ENCODE results near the gene MTLN. TPM values are rescaled to one million over a fixed set of nuclear protein-coding genes. Genes with fewer than 3 reads are reported as not detected.
"Not testable (repeated sequence)": the region's sequence is repeated elsewhere in the genome, so short reads cannot be mapped to it uniquely, and the experiment has no call there.

MTLN gene
- total and polyA plus RNA-seq, 7 experiments from 2014 or later = 20.1 to 146 (median 37.1) TPM

DNA sequence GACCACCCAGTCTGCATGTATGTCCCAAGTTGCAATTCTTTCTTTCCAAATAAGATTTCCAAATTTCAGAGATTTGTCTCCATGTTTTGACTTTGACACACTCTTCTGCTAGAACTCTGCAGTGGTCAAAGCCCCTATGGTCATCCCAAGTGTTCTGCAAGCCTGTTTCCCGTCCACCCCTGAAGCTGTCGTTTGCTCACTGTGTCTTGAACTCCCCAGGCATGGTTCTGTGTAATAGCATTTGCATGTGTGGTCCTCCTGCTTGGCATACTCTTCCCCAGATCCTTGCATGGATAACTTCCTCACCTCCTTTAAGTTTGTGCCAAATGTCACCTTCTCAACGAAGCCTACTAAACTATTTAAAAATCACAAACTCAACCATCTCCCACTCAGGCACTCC is 3.9 kb upstream of the MTLN start:
- no peak for DNase-seq
- peaks cover 27 to 61% (median 53%) of the 10 kb centered on the region in 5 donors for H3K27me3 Mint-ChIP-seq
- H3K4me1 ChIP-seq (ENCODE audit: control insufficient read depth in 2 of 2, insufficient read depth in 2 of 2, low read length in 2 of 2) = peaks cover under 1 to 3% of the 10 kb centered on the region in 2 donors
- peaks cover 0 to 16% (median 8%) of the 10 kb centered on the region in 7 donors for H3K4me1 Mint-ChIP-seq
- intact Hi-C loops (cut with micrococcal nuclease) = no loop called here
- ChIA-PET POLR2A (no interaction called here), CTCF (no interaction called here)
- H3K4me3 ChIP-seq (ENCODE audit: low read length) = no peak overlapping the region
- H3K27ac Mint-ChIP-seq = no peak overlapping the region
- no peaks in the 10 kb centered on the region for H3K27me3 ChIP-seq (ENCODE audit: control insufficient read depth in 2 of 2, insufficient read depth in 2 of 2, low read length in 2 of 2)
- no peaks in the 10 kb centered on the region for H3K9me3 ChIP-seq (ENCODE audit: control insufficient read depth in 2 of 3, low read length in 3 of 3)
- H3K27ac ChIP-seq (ENCODE audit: low read depth, low read length) = no peak overlapping the region
- H3K4me3 Mint-ChIP-seq = no peak overlapping the region
- H3K9me3 Mint-ChIP-seq = peaks cover 0 to 22% (median 3%) of the 10 kb centered on the region in 11 donors
- H3K36me3 ChIP-seq (ENCODE audit: control insufficient read depth in 2 of 3, insufficient read depth in 3 of 3, low read length in 3 of 3) = peaks cover 0 to 3% (median 0%) of the 10 kb centered on the region in 3 experiments
- peaks cover 0 to 3% (median 0%) of the 10 kb centered on the region in 5 donors for H3K36me3 Mint-ChIP-seq
- ATAC-seq = no peak

DNA sequence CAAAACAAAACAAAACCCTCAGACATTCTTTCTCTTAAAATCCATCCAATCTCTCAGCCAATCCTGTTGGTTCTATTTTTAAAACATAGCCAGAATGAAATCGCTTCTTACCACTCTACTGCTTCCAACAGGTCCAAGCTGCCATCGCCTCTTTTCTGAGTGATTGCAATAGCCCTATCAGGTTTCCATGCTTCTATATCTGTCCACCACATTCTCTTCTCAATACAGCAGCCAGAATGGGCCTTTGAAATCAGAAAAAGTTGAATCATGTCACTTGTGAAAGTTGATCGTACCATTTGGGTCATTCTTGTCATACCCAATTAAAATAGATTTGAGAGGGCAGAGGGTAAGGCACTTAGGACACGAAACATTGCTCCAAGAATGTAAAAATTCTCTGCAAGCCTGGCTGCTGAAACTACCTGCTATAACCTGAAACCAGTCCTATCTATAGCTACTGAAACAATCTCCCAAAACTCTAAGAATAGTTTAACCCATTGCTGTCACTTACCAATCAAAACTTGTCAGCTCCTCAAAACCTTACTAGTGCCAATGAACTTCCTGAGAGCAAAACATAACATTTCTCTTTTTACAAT is 3.3 kb upstream of the MTLN start:
- intact Hi-C loops (cut with micrococcal nuclease) = no loop called here
- Mint-ChIP-seq H3K27me3 (peaks cover 27 to 59% (median 53%) of the 10 kb centered on the region in 5 donors), H3K4me3 (no peak overlapping the region), H3K27ac (no peak overlapping the region), H3K36me3 (peaks cover 0 to 3% (median 0%) of the 10 kb centered on the region in 5 donors), H3K9me3 (peaks cover 0 to 22% (median 3%) of the 10 kb centered on the region in 11 donors), H3K4me1 (peaks cover 0 to 18% (median 8%) of the 10 kb centered on the region in 7 donors)
- no peak for DNase-seq
- ChIA-PET POLR2A (no interaction called here), CTCF (no interaction called here)
- Histone ChIP-seq H3K27ac (ENCODE audit: low read depth, low read length) (no peak overlapping the region), H3K4me1 (ENCODE audit: control insufficient read depth in 2 of 2, insufficient read depth in 2 of 2, low read length in 2 of 2) (peaks cover 3 to 4% of the 10 kb centered on the region in 2 donors), H3K27me3 (ENCODE audit: control insufficient read depth in 2 of 2, insufficient read depth in 2 of 2, low read length in 2 of 2) (no peaks in the 10 kb centered on the region), H3K36me3 (ENCODE audit: control insufficient read depth in 2 of 3, insufficient read depth in 3 of 3, low read length in 3 of 3) (peaks cover 0 to 3% (median 0%) of the 10 kb centered on the region in 3 experiments), H3K4me3 (ENCODE audit: low read length) (no peak overlapping the region), H3K9me3 (ENCODE audit: control insufficient read depth in 2 of 3, low read length in 3 of 3) (no peaks in the 10 kb centered on the region)
- no peak for ATAC-seq

DNA sequence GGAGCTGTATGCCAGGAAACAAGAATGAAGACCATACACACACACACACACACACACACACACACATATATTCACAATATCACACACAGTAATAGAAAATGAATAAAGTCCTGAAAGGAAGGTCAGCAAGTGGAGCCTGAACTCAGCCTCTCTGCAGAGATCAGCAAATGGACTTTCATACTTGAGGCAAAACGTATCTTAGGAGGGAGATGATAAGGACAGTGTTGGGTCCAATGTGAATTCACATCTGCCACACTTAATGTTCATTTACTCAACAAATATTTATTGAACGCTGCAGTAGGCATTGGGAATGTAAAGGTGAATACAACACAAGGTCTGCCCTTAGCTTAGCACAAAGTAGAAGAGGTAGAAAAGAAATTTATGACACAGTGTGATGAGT is 2.7 kb upstream of the MTLN start:
- ChIA-PET CTCF (no interaction called here), POLR2A (no interaction called here)
- Mint-ChIP-seq H3K4me3 (no peak overlapping the region), H3K9me3 (peaks cover 0 to 22% (median 3%) of the 10 kb centered on the region in 11 donors), H3K27me3 (peaks cover 22 to 55% (median 49%) of the 10 kb centered on the region in 5 donors), H3K27ac (no peak overlapping the region), H3K36me3 (peaks cover 0 to 5% (median 0%) of the 10 kb centered on the region in 5 donors), H3K4me1 (peaks cover 0 to 22% (median 8%) of the 10 kb centered on the region in 7 donors)
- peaks cover 0 to 3% (median 0%) of the 10 kb centered on the region in 3 experiments for H3K36me3 ChIP-seq (ENCODE audit: control insufficient read depth in 2 of 3, insufficient read depth in 3 of 3, low read length in 3 of 3)
- no peak for ATAC-seq
- peaks cover 3 to 4% of the 10 kb centered on the region in 2 donors for H3K4me1 ChIP-seq (ENCODE audit: control insufficient read depth in 2 of 2, insufficient read depth in 2 of 2, low read length in 2 of 2)
- no peak for DNase-seq
- H3K27ac ChIP-seq (ENCODE audit: low read depth, low read length) = no peak overlapping the region
- no peak overlapping the region for H3K4me3 ChIP-seq (ENCODE audit: low read length)
- H3K27me3 ChIP-seq (ENCODE audit: control insufficient read depth in 2 of 2, insufficient read depth in 2 of 2, low read length in 2 of 2) = no peaks in the 10 kb centered on the region
- intact Hi-C loops (cut with micrococcal nuclease) = no loop called here
- H3K9me3 ChIP-seq (ENCODE audit: control insufficient read depth in 2 of 3, low read length in 3 of 3) = no peaks in the 10 kb centered on the region

DNA sequence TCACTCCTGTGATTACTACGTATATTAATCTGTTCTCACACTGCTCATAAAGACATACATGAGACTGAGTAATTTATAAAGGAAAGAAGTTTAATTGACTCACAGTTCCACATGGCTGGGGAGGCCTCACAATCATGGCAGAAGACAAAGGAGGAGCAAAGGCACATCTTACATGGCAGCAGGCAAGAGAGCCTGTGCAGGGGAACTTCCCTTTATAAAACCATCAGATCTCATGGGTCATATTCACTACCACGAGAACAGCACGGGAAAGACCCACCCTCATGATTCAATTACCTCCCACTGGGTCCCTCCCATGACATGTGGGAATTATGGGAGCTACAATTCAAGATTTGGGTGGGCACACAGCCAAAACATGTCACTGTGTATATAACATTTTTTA is 1.2 kb upstream of the MTLN start:
- POLR2A ChIA-PET; H3K36me3 ChIP-seq (ENCODE audit: control insufficient read depth in 2 of 3, insufficient read depth in 3 of 3, low read length in 3 of 3); H3K4me1 ChIP-seq (ENCODE audit: control insufficient read depth in 2 of 2, insufficient read depth in 2 of 2, low read length in 2 of 2); H3K27me3 ChIP-seq (ENCODE audit: control insufficient read depth in 2 of 2, insufficient read depth in 2 of 2, low read length in 2 of 2); CTCF ChIA-PET; intact Hi-C loops (cut with micrococcal nuclease); H3K9me3 ChIP-seq (ENCODE audit: control insufficient read depth in 2 of 3, low read length in 3 of 3); H3K4me3 ChIP-seq (ENCODE audit: low read length); H3K27ac ChIP-seq (ENCODE audit: low read depth, low read length); DNase-seq; ATAC-seq: not testable (repeated sequence)
- Mint-ChIP-seq H3K27me3 (peaks cover 6 to 40% (median 35%) of the 10 kb centered on the region in 5 donors), H3K36me3 (peaks cover 0 to 16% (median 6%) of the 10 kb centered on the region in 5 donors), H3K4me3 (peak overlapping the region in 6 of 10 donors; percentile 21 to 57 (median 37)), H3K9me3 (peaks cover 0 to 22% (median 3%) of the 10 kb centered on the region in 11 donors), H3K4me1 (peaks cover 0 to 32% (median 16%) of the 10 kb centered on the region in 7 donors), H3K27ac (peak overlapping the region in 1 of 9 donors; percentile 34)

DNA sequence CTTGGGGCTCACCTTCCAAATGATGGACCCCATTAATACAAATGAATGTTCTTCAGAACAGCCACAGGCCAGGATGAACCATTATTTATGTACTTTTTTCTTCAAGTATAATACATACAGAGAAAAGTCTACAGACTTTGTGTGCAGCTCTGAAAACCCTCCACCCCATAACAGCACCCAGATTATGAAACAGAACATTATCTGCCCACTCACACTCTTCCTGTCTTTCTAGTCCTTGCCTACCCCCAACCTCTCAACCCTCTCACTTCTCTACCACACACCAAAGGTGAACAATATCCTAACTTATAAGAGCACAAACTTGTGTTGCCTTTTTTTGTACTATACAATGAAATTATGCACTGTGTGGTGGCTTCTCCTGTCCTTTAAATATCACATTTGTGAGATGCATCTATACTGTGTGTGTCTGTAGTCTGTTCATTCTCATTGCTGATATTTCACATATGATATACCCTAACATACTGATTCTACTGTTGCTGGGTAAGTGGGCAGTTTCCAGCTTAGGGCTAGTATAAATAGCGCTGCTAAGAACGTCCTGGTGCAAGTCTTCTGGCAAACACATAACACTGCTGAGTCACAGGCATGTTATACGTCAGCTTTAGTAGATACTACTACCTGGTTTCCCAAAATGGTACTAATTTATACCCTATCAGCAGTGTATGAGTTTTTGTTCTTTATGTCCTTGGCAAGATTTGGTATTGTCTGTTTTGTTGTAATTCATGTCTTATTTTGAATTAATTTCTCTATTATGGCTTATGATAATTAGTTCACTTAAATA is 6.5 kb downstream of the MTLN start:
- Histone ChIP-seq H3K4me3 (ENCODE audit: low read length) (peak overlapping the region; percentile 76), H3K4me1 (ENCODE audit: control insufficient read depth in 2 of 2, insufficient read depth in 2 of 2, low read length in 2 of 2) (peaks cover 6 to 7% of the 10 kb centered on the region in 2 donors), H3K36me3 (ENCODE audit: control insufficient read depth in 2 of 3, insufficient read depth in 3 of 3, low read length in 3 of 3) (no peaks in the 10 kb centered on the region), H3K9me3 (ENCODE audit: control insufficient read depth in 2 of 3, low read length in 3 of 3) (no peaks in the 10 kb centered on the region), H3K27ac (ENCODE audit: low read depth, low read length) (no peak overlapping the region), H3K27me3 (ENCODE audit: control insufficient read depth in 2 of 2, insufficient read depth in 2 of 2, low read length in 2 of 2) (no peaks in the 10 kb centered on the region)
- intact Hi-C loops (cut with micrococcal nuclease) = loop anchor here (10.0 kb wide), 3 partner anchors 591 to 1491 kb away; partner anchors contain the start of genes BCL2L11 (in 1 of the 2), RANBP2 (in 1 of the 2), SEPTIN10 (in 1 of the 2) and SOWAHC (in 1 of the 2)
- Mint-ChIP-seq H3K9me3 (peaks cover 0 to 1% (median 0%) of the 10 kb centered on the region in 11 donors), H3K36me3 (peaks cover 0 to 15% (median 6%) of the 10 kb centered on the region in 5 donors), H3K4me1 (peaks cover 13 to 41% (median 27%) of the 10 kb centered on the region in 7 donors), H3K4me3 (peak overlapping the region; percentile 67 to 93 (median 88)), H3K27me3 (peaks cover 0 to 5% (median 0%) of the 10 kb centered on the region in 5 donors), H3K27ac (peak overlapping the region in 8 of 9 donors; percentile 66 to 93 (median 90))
- ATAC-seq (no peak), DNase-seq (no peak)
- POLR2A ChIA-PET = no interaction called here
- CTCF ChIA-PET = interaction anchor here (0.7 kb wide), 1 partner anchor 725 kb away, joined by 4 read pairs; no protein-coding TSS in a partner anchor

Measured in naive thymus-derived CD4-positive, alpha-beta T cell (primary cell).